Femur (tissue), 1 donor: Measurements from ENCODE around the gene UVRAG.

Source experiments
- DNase-seq: peaks from one replicate; pipeline ENCODE4 v3.0.0-alpha.2; 2017

The UVRAG gene

GRCh38 chr11:75784506-75784905 lies 30.5 kb upstream of the UVRAG start:
- no peak for DNase-seq

DNA sequence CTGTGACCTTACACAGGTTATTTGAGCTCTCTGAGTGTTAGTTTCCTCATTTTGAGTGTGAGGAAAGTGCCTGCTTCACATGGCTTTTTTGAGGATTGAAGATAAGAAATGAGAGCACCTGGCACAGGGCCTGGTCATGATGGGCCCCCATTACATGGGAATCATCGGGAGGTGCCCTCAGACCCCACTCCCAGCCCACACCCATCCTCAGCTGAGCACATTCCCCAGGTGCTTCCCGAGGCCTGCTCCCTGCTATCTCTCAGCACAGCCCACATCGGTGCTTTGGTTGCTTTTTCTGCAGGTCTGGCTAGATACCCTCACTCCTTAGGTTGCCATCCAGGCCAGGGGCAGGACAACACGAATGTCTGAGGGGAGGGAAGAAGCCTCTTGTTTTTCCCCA lies 29.8 kb upstream of the UVRAG start:
- no peak for DNase-seq

- no peak for DNase-seq
Measured at GRCh38 chr11:75786101-75786736, 28.8 kb upstream of the UVRAG start.

DNA sequence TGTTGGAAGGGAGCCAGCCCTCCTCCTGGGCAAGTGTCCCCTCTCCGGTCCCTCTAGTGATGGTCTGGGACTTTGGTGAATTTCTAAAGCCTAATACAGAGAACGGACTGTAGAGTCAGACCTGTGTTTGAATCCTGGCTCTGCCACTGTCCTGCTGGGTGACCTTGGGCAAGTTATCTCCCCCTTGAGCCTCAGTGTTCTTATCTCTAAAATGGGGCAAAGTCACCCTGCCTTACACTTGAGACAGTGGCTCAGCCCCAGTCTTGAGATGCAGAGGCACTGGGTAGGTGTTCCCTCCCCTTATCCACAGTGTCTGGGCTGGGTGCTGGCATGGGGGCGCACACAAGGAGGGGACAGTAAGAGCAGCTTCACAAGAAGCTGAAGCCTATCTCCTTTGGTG lies 25.5 kb upstream of the UVRAG start:
- no peak for DNase-seq

DNA sequence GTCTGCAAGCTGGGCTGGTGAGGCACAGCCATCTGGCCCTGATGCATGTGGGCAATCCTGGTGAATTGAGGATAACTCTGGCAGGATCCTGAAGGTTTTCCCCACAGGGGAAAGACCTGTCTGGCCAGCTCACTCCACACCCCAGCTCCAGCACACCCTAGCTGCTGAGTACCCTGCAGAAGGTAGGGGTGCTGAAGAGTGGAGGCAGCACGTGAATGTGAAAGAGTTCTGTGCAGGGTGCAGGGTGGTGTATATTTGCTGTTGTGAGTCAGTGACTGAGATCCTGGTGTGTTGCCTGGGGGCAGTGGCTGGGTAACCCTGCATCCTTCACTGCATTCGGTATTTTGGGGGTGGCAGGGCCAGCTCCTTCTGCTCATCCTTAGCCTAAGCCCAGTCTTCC lies 24.0 kb upstream of the UVRAG start:
- no peak for DNase-seq

- no peak for DNase-seq
Measured at GRCh38 chr11:75792127-75792731, 22.8 kb upstream of the UVRAG start.

DNA sequence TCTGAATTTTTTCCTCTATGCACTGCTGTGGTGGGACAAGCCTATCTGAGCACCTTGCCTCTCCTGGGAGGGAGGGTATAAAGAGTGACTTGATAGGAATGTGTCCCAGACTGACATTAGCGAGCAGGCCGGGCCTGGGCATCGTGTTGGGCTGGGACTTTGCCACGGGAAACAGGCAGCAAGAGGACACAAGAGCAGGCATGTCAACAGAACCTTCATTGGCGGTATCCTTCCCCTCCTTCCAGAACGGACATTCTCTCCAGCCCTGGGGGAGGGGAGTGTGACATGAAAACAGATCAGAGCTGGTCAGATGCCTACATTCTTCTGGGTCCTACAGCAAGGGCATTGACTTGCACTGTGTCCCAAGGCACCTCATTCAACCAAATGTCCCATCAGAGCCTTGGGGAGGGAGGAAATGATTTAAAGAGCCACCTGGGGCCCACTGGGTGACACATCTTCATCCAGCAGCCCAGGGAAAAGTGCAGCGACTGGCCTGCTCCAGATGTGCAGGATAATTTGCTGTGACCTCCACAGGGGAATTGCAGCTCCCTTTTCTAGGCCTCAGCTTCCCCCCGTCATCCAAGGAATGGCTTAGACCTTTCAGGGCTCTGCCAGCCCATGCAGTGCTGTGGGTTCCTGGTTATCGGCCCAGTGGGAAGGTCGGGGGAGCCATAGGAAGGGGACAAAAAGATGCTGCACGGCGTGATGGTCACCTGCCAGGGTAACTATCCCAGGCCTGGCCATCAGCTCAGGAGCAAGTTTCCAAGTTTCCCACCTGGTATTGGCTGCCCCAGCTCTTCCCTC lies 21.8 kb upstream of the UVRAG start:
- DNase-seq: no peak

DNA sequence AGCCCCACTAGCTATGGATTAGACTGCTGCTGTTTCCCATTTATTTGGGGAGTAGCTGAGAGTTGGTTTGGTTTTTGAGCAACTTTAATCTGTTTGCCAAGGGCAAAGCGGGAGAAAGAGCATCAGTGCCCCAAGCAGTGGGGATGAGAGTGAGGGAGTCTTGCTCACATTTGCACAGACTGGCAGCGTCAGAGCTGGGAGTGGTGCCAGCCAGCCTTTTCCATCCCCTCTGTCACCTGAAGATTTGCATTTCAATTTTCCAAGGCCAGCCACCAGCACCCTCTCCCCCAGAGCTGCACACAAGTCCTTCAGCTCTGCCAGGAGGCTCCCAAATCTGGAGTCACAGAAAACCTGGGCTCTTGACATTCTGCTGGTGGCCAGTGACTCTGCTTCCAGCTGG lies 21.0 kb upstream of the UVRAG start:
- no peak for DNase-seq

- no peak for DNase-seq
Measured at GRCh38 chr11:75795276-75796090, 19.5 kb upstream of the UVRAG start.

DNA sequence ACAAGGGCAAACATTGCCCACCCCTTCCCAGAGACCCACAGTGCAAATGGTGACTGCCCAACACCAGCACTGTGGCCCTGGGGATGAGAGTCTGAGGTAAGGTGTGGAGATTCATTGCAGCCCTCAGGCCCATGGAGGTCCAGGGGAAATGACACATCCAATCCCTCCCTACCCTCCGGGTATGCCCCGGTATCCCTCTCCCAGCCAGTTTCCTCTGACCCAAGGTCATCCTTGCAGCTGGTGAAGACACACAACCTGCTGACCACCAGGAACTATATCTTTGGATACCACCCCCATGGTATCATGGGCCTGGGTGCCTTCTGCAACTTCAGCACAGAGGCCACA lies 18.9 kb upstream of the UVRAG start:
- no peak for DNase-seq

- DNase-seq: no peak
Measured at GRCh38 chr11:75797116-75797515, 17.9 kb upstream of the UVRAG start.

DNA sequence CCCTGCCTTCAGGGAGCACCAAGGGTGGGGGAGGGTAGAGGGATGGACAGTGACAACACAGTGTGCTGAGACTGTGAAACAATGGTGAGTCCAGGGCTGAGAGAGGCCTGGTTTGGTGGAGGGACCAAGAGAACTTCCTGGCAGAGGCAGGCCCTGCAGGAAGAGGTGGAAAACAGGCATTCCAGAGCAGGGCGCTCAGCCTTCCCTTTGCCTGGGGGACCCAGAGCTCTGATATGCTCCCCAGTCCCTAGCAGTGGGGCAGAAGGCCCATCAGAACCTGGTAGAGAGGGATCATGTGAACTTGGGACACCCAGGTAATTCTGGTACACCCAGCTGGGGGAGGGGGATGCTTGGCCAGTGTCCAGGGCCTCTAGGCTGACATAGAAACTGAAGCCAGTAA lies 17.2 kb upstream of the UVRAG start:
- no peak for DNase-seq

DNA sequence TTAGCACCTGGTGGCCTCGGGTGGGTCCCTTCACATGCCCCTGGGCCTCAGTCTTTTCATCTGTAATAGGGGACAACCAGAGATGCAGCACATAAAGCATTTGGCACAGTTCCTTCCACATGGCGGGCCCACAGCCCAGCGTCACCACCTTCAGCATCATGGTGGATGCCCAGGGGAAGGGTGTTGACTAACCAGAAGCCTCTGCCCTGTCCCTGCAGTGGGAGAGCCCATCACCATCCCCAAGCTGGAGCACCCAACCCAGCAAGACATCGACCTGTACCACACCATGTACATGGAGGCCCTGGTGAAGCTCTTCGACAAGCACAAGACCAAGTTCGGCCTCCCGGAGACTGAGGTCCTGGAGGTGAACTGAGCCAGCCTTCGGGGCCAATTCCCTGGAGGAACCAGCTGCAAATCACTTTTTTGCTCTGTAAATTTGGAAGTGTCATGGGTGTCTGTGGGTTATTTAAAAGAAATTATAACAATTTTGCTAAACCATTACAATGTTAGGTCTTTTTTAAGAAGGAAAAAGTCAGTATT lies 14.8 kb upstream of the UVRAG start:
- no peak for DNase-seq

DNA sequence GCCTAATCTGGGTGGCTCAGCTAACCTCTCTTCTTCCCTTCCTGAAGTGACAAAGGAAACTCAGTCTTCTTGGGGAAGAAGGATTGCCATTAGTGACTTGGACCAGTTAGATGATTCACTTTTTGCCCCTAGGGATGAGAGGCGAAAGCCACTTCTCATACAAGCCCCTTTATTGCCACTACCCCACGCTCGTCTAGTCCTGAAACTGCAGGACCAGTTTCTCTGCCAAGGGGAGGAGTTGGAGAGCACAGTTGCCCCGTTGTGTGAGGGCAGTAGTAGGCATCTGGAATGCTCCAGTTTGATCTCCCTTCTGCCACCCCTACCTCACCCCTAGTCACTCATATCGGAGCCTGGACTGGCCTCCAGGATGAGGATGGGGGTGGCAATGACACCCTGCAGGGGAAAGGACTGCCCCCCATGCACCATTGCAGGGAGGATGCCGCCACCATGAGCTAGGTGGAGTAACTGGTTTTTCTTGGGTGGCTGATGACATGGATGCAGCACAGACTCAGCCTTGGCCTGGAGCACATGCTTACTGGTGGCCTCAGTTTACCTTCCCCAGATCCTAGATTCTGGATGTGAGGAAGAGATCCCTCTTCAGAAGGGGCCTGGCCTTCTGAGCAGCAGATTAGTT lies 14.2 kb upstream of the UVRAG start:
- no peak for DNase-seq

- peak; percentile 41 for DNase-seq
Measured at GRCh38 chr11:75801362-75802020, 13.5 kb upstream of the UVRAG start.

DNA sequence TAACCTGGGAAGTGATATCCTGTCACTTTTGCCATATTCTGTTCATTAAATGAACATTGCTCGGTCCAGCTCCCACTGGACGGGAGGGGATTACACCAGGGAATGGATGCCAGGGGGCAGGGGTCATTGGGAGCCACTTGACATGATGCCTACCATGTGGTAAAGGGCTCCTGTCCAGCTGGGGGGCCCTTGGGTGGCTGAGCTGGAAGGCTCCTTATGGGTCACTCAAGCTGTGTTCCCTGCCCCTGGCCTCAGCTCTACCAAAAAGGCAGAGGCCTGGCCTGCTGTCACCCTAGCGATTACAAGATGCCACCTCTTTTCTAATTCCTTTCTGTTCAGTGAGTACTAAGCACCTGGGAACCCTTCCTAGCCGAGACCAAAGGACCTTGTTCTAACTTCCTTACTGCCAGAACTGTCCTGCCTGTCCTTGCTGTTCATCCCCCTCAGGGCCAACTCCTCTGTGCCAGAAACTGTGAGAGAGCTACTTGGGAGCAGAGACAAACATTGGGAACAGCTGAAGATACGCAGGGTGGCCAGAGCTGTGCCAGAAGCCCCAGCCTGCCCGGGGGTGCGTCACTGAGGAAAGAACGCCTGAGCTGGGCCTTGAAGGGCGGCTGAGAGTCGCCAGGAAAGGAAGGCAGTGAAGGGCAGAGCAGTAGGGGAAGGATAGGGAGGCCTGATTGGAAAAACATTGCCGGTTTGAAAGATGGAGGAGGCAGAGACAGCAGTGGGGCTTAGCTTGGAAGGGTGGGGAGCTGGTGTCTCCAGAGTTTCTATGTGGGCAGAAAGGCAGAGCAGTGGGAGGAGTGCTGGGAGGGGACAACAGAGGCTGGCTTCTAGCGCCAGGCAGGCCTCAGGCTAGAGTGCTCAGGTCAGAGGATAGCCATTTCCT lies 12.7 kb upstream of the UVRAG start:
- no peak for DNase-seq

GRCh38 chr11:75802913-75803820 lies 11.8 kb upstream of the UVRAG start:
- DNase-seq: peak; percentile 79

GRCh38 chr11:75809111-75809510 lies 5.9 kb upstream of the UVRAG start:
- DNase-seq: no peak

- no peak for DNase-seq
Measured at GRCh38 chr11:75809991-75810390, 5.0 kb upstream of the UVRAG start.
